AG04450 (cell line): ENCODE data around the gene GRB10. TPM values are rescaled to one million over a fixed set of nuclear protein-coding genes. Genes with fewer than 3 reads are reported as not detected.

ENCODE experiments used
- CTCF ChIA-PET: fragments of 300-600, 350-600 bp; formaldehyde crosslinking; extraction: SDS; loops from one replicate; lab custom pipeline; 2022; ENCODE audit warnings: antibody characterized with exemption, inconsistent platforms; lab: Charles Lee
- POLR2A ChIA-PET: fragments of 350-600 bp; formaldehyde crosslinking; extraction: SDS; loops from one replicate; lab custom pipeline; 2021; ENCODE audit warnings: antibody characterized with exemption, inconsistent platforms; lab: Yijun Ruan, JAX
- DNase-seq: peaks from one replicate; pipeline ENCODE4 v3.0.0-alpha.2; 2011; ENCODE audit warnings: low read depth, low spot score
- H3K27ac ChIP-seq: one replicate; pipeline ENCODE4 v1.5.1; 2012; ENCODE audit warnings: low read depth, low read length, control low read depth
- H3K27me3 ChIP-seq: one replicate; pipeline ENCODE4 v1.6.0; 2012; ENCODE audit warnings: low read length; ENCODE audit not compliant: control insufficient read depth, insufficient read depth
- H3K4me3 ChIP-seq: 2 replicates; pipeline ENCODE4 v1.5.1; 2011; ENCODE audit warnings: mild to moderate bottlenecking, low read depth, low read length, control low read depth
- H3K9me3 ChIP-seq: 2 replicates; pipeline ENCODE4 v1.5.1; 2012; ENCODE audit warnings: low read length; ENCODE audit not compliant: control insufficient read depth, insufficient read depth
- polyA plus RNA-seq: library from polyadenylated mRNA; depleted of rRNA; stranded (reverse); fragments of >200 nt; gene quantifications from 2 replicates; pipeline ENCODE4 v1.2.3, GENCODE V29; 2011
- TF ChIP-seq, protein P1 (sequence below): IDR thresholded peaks from 2 replicates; pipeline ENCODE4 v1.5.1; 2011; ENCODE audit warnings: low read depth, low read length, control low read depth, inconsistent platforms

The GRB10 gene
- polyA plus RNA-seq, 1 experiment = 8.0 TPM

DNA sequence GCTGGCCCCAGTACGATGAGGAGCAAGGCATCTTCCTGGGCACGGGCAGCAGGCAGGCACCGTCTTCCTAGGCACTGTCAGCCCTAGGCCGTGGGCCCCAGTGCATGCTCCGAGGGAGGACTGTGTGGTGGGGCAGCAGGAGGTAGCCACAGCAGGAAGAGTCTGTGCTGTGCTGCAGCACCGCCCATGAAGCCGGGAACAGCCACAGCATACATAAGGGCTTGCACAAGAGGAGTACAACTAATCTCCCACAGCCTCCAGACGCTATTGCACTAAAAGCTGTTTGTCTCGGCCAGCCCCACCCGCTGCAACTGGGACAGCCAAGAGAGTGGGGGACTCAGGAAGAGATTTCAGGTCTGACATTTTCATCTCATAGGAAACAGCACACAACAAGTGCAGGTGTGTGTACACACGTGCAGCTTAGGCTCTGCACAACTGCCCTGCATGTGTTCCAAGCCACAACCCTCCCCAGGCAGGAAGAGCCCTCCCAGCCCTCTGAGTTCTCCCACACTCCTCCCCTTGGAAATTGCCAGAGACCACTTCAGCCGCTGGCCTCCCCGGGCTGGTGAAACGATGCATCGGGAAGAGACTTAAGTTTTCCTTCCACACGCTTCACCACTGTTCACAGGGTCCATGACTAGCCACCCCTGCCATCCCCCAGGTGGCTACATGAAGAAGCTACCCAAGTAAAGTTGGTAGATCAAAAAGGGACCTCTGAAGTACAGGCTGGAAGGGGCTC is 129.4 kb downstream of the GRB10 start:
- H3K9me3 ChIP-seq = no peaks in the 10 kb centered on the region
- H3K27me3 ChIP-seq = no peaks in the 10 kb centered on the region
- CTCF ChIA-PET = interaction anchor here (0.5 kb wide), 1 partner anchor 35 kb away, joined by 4 read pairs; no protein-coding TSS in a partner anchor
- H3K27ac ChIP-seq = no peak overlapping the region
- POLR2A ChIA-PET = no interaction called here
- DNase-seq = no peak
- no peak overlapping the region for H3K4me3 ChIP-seq
- TF ChIP-seq, protein P1, sequence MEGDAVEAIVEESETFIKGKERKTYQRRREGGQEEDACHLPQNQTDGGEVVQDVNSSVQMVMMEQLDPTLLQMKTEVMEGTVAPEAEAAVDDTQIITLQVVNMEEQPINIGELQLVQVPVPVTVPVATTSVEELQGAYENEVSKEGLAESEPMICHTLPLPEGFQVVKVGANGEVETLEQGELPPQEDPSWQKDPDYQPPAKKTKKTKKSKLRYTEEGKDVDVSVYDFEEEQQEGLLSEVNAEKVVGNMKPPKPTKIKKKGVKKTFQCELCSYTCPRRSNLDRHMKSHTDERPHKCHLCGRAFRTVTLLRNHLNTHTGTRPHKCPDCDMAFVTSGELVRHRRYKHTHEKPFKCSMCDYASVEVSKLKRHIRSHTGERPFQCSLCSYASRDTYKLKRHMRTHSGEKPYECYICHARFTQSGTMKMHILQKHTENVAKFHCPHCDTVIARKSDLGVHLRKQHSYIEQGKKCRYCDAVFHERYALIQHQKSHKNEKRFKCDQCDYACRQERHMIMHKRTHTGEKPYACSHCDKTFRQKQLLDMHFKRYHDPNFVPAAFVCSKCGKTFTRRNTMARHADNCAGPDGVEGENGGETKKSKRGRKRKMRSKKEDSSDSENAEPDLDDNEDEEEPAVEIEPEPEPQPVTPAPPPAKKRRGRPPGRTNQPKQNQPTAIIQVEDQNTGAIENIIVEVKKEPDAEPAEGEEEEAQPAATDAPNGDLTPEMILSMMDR = no peak

DNA sequence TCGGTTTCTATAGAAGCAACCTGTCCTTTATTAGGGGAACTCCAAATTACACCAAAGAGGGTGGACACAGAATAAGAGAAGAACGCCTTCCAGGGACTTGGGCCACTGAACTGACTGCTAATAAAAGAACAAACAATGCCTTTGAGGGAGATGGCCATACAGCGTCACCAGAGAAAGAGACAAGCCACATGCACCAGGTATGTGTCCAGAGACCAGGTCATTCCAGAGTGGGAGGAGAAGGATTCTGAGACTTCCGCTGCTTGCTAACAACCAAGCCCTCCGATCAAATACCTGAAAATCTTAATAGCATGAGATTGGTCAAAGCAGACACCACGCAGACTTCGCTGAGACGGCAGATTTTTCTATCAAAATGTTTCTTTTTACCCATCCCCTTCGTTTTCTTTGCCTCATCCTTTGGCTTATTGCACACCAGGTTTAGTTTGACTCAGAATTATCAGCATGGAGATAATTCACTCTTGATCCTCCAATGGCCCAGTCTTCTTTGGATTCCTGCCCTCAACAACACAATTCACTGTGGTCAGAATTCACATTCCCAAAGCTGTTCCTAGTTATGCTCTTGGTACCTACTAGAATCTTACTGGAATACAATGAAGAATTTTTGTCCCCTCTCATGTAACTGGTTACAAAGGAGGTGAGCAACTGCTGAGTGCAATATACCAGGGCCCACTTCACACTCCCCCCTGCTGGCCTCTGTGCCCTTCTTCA is 130.1 kb downstream of the GRB10 start:
- CTCF ChIA-PET = interaction anchor here (0.5 kb wide), 1 partner anchor 34 kb away, joined by 4 read pairs; no protein-coding TSS in a partner anchor
- Histone ChIP-seq H3K9me3 (no peaks in the 10 kb centered on the region), H3K27me3 (no peaks in the 10 kb centered on the region), H3K27ac (no peak overlapping the region), H3K4me3 (no peak overlapping the region)
- POLR2A ChIA-PET = no interaction called here
- TF ChIP-seq, protein P1 = no peak
- DNase-seq = no peak

- ChIA-PET POLR2A (no interaction called here), CTCF (no interaction called here)
- TF ChIP-seq, protein P1 = no peak
These were observed 131.3 kb downstream of the GRB10 start for GRCh38 chr7:50651271-50651989.

DNA sequence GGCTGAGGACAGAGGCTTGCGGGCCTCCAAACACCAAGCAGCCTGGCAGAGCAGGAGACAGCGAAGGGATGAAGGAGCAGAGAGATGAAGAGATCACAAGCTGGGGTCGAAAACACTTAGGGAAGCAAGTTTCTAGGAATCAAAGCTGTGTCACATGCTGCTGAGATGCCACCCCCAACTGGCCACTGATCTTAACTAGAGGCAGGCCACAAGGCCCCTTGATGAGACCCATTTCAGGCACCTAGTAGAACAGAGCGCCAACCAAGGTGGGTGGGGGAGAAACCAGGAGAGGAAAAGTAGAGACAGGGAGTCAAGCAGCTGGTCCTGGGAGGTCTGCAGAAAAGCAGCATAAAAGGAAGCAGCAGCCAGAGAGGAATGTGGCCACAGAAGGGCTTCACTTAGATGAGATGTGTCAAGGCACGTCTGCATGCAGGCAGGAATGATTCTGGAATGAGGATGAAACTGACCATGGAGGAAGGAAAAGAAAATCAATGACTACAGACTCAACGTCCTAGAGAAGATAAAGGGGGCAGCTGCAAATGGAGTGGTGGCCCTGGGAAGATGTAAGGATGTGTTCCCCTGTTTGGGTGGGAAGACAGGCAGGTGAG is 132.5 kb downstream of the GRB10 start:
- ChIA-PET CTCF (no interaction called here), POLR2A (no interaction called here)
- no peaks in the 10 kb centered on the region for H3K27me3 ChIP-seq

More at GRCh38 chr7:50651271-50651989, 131.3 kb downstream of the GRB10 start:
- no peaks in the 10 kb centered on the region for H3K9me3 ChIP-seq
- H3K27ac ChIP-seq = no peak overlapping the region
- H3K27me3 ChIP-seq = no peaks in the 10 kb centered on the region
- DNase-seq = no peak
- no peak overlapping the region for H3K4me3 ChIP-seq

More for the DNA sequence above, 132.5 kb downstream of the GRB10 start:
- no peak for DNase-seq
- H3K27ac ChIP-seq = no peak overlapping the region
- H3K9me3 ChIP-seq = no peaks in the 10 kb centered on the region
- TF ChIP-seq, protein P1 = no peak
- no peak overlapping the region for H3K4me3 ChIP-seq
